Activated effector memory CD4-positive, alpha-beta T cell treated with anti-CD3 and anti-CD28 coated beads, Interleukin-2, amount 50 U/mL, for 16 hours (primary cell): ENCODE measurements around the gene PRTG.
"Not testable (repeated sequence)": the region's sequence is repeated elsewhere in the genome, so short reads cannot be mapped to it uniquely, and the experiment has no call there.

Experiments
- DNase-seq: peaks from one replicate; pipeline ENCODE4 v3.0.0-alpha.2; 2020

PRTG gene

GRCh38 chr15:55741833-55742497 is 987 bp downstream of the PRTG start:
- no peak for DNase-seq

GRCh38 chr15:55740981-55741832 is 1.7 kb downstream of the PRTG start:
- DNase-seq: no peak

GRCh38 chr15:55740359-55740878 is 2.5 kb downstream of the PRTG start:
- DNase-seq: no peak

GRCh38 chr15:55739641-55740040 is 3.3 kb downstream of the PRTG start:
- DNase-seq: no peak

GRCh38 chr15:55738715-55739114 is 4.2 kb downstream of the PRTG start:
- no peak for DNase-seq

GRCh38 chr15:55737373-55737772 is 5.6 kb downstream of the PRTG start:
- no peak for DNase-seq

GRCh38 chr15:55736756-55737155 is 6.2 kb downstream of the PRTG start:
- no peak for DNase-seq

- DNase-seq: no peak
Observed at GRCh38 chr15:55734641-55735040, 8.3 kb downstream of the PRTG start.

- DNase-seq: not testable (repeated sequence)
Observed at GRCh38 chr15:55733461-55733860, 9.5 kb downstream of the PRTG start.

- DNase-seq: no peak
Observed at GRCh38 chr15:55721554-55722185, 21.3 kb downstream of the PRTG start.

GRCh38 chr15:55715355-55716076 is 27.4 kb downstream of the PRTG start:
- DNase-seq: no peak

GRCh38 chr15:55714064-55714463 is 28.9 kb downstream of the PRTG start:
- no peak for DNase-seq

GRCh38 chr15:55712363-55712762 is 30.6 kb downstream of the PRTG start:
- no peak for DNase-seq

GRCh38 chr15:55710286-55710685 is 32.7 kb downstream of the PRTG start:
- DNase-seq: no peak

GRCh38 chr15:55709458-55709857 is 33.5 kb downstream of the PRTG start:
- no peak for DNase-seq

- DNase-seq: no peak
Observed at GRCh38 chr15:55708720-55709119, 34.2 kb downstream of the PRTG start.

GRCh38 chr15:55707951-55708350 is 35.0 kb downstream of the PRTG start:
- DNase-seq: no peak

GRCh38 chr15:55707518-55707917 is 35.4 kb downstream of the PRTG start:
- DNase-seq: no peak

GRCh38 chr15:55703873-55704301 is 39.1 kb downstream of the PRTG start:
- no peak for DNase-seq

- DNase-seq: no peak
Observed at GRCh38 chr15:55700876-55701275, 42.1 kb downstream of the PRTG start.

GRCh38 chr15:55698653-55699052 is 44.3 kb downstream of the PRTG start:
- DNase-seq: no peak

GRCh38 chr15:55696221-55696620 is 46.7 kb downstream of the PRTG start:
- DNase-seq: no peak

GRCh38 chr15:55695432-55695831 is 47.5 kb downstream of the PRTG start:
- no peak for DNase-seq
